ENCODE results near the gene IGF2.

GRCh38 chr11:2151500-2152257 lies 12.5 kb upstream of the IGF2 start:
- no peak for TF ChIP-seq REST (IDR thresholded peaks at IDR 0.05; ENCODE audit: insufficient read depth in 1 of 2, low read depth in 2 of 2, low read length in 1 of 2)
- peak; percentile 96 for TF ChIP-seq CTCF (IDR thresholded peaks at IDR 0.05)
- TF ChIP-seq TCF7L2 (IDR thresholded peaks at IDR 0.05; ENCODE audit: low read depth, low read length), result peak; percentile 52; the same call in 1 of the 2 replicates

All from Panc1 (cell line).